HG03103 (cell line): ENCODE data around the gene FLNB.

Source experiments
- ATAC-seq: cut with Tn5 transposase; IDR thresholded peaks from one replicate; pipeline ENCODE4 v1.9.1; 2021; ENCODE audit warnings: low read depth; ENCODE audit not compliant: unreplicated experiment

Gene FLNB, protein sequence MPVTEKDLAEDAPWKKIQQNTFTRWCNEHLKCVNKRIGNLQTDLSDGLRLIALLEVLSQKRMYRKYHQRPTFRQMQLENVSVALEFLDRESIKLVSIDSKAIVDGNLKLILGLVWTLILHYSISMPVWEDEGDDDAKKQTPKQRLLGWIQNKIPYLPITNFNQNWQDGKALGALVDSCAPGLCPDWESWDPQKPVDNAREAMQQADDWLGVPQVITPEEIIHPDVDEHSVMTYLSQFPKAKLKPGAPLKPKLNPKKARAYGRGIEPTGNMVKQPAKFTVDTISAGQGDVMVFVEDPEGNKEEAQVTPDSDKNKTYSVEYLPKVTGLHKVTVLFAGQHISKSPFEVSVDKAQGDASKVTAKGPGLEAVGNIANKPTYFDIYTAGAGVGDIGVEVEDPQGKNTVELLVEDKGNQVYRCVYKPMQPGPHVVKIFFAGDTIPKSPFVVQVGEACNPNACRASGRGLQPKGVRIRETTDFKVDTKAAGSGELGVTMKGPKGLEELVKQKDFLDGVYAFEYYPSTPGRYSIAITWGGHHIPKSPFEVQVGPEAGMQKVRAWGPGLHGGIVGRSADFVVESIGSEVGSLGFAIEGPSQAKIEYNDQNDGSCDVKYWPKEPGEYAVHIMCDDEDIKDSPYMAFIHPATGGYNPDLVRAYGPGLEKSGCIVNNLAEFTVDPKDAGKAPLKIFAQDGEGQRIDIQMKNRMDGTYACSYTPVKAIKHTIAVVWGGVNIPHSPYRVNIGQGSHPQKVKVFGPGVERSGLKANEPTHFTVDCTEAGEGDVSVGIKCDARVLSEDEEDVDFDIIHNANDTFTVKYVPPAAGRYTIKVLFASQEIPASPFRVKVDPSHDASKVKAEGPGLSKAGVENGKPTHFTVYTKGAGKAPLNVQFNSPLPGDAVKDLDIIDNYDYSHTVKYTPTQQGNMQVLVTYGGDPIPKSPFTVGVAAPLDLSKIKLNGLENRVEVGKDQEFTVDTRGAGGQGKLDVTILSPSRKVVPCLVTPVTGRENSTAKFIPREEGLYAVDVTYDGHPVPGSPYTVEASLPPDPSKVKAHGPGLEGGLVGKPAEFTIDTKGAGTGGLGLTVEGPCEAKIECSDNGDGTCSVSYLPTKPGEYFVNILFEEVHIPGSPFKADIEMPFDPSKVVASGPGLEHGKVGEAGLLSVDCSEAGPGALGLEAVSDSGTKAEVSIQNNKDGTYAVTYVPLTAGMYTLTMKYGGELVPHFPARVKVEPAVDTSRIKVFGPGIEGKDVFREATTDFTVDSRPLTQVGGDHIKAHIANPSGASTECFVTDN (N-terminal part only)

DNA sequence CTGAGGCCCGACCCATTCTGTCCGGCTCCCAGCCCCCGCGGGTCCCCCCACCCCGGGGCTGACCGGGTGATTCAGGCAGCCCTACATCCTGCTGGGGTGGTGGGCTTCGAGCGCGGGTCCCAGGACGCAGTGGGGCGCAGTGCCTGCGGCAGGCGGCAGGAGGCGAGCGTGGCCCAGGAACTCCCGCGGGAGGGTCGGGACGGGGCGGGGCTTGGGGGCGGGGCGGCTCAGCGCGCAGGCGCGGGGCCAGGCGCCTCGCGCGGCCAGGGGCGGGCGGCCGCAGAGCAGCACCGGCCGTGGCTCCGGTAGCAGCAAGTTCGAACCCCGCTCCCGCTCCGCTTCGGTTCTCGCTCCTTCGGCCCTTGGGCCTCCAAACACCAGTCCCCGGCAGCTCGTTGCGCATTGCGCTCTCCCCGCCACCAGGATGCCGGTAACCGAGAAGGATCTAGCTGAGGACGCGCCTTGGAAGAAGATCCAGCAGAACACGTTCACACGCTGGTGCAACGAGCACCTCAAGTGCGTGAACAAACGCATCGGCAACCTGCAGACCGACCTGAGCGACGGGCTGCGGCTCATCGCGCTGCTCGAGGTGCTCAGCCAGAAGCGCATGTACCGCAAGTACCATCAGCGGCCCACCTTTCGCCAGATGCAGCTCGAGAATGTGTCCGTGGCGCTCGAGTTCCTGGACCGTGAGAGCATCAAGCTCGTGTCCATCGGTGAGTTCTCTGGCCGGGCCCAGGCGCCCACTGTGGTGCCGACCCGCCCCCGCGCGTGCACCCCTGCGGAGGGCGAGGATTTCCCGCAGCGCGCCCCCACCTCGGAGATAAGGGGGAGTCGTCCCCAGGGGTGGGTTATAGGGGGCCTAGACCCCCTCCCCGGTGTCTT, at the start of gene FLNB:
FLNB (plus strand) TSS at position 282 of the 885 bp plus-strand sequence; CDS start at position 425, 143 bp downstream.
- peak; percentile 62 for ATAC-seq

DNA sequence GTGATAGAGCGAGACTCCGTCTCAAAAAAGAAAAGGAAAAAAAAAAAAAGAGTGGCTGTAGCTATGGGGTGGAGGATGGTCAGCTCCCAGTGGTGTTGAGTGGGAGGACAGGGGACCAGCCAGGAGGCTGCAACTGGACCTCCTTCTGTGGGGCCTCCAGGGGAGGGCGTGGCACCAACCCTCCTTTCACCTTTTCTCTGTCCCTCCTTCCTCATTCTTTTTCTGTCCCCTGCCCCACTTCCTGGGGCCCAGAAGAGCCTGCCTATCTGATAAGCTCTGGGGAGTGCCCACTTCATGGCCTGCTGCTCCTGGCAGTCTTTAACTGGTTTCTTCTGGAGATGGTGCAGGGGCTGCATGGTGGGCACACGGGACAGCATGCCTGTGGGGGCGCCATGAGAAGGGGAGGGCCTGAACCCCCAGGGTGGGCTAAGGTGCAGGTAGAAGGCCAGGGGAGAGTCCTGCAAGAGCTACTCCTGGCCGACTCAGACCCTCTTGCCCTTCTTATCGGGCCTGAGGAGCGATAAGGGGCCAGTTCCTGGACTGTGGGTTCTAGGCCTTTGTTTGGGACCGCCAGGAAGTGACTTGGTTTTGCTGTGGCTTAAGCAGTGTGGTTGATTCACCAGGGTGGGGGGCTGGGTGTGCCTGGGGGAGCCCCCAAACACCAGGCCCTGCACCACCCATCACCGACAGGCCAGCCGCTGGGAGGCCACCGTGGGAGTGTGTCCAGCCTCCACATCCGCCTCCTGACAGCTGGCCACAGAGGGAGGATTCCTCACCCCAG, 49.4 kb upstream of the FLNB start:
- ATAC-seq = no peak

DNA sequence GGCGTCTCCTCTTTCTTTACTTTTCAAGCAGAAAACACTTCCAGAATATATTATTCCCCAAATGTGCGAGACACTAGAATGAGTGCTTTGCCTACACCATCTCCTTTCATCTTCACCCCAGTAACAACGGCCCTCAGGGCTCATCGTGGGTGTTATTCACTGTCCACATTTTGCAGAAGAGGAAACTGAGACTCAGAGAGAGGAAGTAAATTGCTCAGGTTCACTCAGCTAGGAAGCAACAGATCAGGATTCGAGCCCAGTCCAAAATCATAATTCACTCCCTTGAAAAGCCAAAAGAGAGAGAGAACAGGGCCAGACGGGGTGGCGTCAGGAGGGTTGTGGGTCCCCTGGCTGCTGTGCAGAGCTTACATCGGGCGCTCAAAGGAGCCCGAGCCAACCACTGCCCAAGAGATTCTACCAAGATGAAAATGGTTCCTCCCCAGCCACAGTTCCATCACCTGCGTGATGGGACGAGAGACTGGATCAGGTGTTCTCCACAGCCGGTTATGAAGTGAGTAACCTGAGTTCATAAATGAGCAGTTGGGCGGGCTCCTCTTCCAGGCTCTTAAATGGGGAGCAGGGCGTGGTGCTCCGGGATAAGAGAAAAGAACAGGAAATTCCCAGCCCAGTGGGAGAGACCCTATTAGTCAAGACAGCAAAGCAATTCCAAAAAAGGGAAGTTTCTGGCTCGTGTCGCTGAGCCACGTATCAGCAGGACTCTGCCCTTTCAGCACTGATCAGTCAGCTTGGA, 48.6 kb upstream of the FLNB start:
- no peak for ATAC-seq

DNA sequence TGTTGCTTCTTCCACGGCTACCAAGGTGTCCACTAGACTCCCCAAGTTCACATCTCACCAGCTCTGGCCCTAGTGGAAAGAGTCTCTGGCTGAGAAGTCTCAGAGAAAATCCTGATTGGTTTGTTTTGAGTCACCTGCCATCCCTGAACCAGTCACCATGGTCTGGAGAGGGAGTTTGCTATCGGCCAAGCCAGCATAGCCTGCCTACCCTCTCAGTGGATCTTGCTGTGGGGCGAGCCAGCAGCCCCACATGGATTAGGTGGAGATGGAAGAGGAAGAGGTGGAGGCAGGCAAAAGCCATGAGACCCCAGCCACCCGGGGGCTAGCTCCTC, 48.1 kb upstream of the FLNB start:
- no peak for ATAC-seq

DNA sequence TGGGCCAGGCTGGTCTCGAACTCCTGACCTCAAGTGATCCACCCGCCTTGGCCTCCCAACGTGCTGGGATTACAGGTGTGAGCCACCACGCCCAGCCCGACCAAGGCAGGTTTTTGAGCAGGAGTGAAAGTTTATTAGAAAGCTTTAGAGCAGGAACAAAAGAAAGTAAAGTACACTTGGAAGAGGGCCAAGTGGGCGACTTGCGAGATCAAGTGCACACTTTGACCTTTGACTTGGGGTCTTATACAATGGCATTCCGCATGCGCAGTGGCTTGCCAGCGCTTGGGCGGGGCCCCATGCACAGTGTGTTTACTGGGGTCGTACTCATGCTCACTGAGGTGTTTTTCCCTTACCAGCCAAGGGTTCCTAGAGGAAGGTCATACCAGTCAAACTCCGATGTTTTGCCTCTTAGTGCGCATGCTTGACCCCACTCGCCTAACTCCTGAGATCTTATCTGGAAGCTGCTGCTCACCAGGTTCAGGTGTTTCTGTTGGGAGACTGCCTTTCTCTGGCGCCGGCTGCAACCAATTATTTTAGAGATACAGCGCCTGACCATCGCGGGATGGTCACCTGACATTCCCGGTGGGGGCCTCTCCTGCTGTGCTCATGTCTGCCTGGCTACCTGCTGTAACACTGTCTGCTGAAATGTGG, 46.9 kb upstream of the FLNB start:
- ATAC-seq = no peak

DNA sequence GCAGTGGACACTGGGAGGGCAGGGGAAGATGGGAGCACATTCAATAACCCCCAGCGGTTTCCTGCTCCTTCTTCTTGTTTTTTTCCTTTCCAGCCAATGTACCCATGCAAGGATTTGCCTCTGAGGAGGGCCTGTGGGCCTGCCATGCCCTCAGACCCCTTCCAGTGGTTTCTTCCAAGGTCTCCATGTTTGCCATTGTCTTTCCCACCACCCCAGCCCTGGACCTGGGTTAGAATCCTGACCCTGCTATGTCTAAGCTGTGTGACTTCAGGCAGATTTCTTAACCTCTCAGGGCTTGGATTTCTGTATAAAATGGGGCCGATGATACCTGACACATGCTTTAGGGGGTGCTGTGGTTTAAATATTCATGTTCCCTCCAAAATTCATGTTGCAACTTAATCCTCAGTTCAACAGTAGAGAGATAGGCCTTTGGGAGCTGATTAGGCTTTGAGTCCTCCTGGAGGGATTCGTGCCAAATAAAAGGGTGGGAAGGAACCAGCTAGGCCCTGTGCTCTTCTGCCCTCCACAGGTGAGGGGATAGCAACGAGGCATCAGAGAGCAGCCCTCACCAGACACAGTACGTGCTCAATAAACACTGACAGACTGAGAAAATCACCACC, 46.3 kb upstream of the FLNB start:
- no peak for ATAC-seq

DNA sequence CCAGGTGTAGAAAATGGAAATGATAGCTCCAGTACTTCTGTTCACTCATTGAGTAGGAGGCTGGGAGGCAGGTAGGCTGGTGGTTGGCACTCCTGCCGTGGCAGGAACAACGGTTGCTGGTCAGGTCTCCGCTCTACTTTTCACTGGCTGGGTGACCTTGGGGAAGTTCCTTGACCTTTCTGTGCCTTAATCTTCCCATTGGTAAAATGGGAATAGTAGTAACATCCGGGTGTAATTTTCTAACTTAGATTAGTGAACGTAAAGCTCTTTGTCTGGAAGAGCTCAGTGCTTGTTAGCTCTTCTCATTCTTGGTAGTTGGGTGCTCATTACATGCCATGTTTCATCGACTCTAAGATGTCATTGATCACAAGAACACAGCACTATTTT, 45.8 kb upstream of the FLNB start:
- no peak for ATAC-seq

DNA sequence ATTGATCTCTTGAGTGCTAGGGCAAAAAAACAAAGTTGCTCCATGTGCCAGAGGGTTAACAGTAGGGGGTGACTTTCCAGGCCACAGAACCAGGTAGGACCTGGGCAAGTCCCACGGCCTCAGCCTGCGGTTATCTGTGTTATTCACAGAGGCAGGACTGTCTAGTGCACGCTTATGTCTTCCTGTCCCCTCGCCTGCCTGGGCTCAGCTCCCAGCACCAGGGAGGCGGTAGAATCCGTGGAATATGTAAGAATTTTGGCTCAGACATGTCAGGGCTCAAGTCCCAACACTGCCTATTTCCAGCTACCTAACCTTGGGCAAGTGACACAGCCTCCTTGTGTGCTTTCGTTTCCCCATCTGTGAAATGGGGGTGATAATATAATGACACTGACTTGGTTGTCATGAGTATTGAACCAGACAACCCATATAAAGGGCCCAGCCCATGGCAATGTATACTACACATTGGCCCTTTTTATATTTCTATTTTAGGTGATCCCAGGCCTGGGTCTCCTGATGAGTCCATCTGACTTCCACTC, 44.3 kb upstream of the FLNB start:
- no peak for ATAC-seq

DNA sequence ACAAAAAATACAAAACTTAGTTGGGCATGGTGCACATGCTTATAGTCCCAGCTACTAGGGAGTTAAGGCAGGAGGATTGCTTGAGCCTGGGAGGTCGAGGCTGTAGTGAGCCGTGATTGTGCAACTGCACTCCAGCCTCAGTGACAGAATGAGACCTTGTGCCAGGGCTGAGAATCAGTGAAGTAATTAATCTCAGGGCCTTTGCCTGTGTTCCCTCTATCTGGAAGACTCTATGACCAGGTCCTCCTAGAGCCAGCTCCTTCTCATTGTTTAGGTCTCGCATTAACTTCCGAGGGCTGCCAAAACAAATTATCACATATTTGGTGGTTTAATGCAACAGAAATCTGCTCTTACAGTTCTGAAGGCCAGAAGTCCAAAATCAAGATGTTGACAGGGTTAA, 41.4 kb upstream of the FLNB start:
- ATAC-seq = no peak

DNA sequence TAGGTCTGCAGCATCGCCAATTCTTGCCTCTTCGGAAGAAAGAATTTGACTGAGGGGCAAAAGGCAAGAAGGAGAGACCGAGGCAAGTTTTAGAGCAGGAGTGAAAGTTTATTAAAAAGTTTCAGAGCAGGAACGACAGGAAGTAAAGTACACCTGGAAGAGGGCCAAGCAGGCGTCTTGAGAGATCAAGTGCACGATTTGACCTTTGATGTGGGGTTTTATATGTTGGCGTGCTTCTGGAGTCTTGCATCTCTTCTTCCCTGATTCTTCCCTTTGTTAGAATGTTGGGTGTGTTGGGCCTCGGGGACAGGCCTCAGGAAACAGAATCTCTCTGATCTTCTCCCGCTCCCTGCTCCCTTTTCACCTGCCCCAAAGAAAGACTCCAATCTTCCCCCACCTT, 40.6 kb upstream of the FLNB start:
- no peak for ATAC-seq

DNA sequence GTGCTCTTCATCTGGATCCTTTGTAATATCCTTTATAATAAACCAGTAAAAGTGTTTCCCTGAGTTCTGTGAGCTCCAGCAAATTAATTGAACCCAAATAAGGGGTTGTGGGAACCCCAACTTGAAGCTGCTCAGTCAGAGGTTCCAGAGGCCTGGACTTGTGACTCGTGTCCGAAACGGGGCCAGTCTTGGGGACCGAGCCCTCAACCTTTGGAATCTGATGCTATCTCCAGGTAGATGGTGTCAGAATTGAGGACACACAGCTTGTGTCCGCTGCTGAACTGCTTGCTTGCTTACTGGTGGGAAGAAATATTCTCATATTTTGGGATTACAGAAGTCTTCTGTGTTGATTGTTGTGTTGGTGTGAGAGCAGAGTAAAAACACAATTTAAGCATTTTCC, 39.7 kb upstream of the FLNB start:
- no peak for ATAC-seq

DNA sequence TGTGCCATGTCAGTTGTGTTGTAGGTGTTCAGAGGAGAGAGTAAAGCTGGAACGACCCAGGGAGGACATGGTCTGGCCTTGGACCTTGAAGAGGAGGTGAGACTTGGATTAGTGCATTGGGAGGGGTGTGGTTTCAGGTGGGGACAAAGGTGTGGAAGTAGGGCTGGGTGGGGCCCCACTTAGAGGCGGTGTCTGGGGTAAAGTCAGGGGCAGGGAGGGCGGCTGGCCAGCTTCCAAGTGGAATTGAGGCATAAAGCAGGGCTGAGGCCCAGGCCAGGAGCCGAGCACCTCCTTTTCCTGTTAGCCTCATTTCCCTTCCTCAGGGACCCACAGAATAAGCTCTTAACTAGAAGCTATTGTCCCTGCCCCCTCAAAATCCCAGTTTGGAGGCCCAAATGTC, 36.2 kb upstream of the FLNB start:
- no peak for ATAC-seq

DNA sequence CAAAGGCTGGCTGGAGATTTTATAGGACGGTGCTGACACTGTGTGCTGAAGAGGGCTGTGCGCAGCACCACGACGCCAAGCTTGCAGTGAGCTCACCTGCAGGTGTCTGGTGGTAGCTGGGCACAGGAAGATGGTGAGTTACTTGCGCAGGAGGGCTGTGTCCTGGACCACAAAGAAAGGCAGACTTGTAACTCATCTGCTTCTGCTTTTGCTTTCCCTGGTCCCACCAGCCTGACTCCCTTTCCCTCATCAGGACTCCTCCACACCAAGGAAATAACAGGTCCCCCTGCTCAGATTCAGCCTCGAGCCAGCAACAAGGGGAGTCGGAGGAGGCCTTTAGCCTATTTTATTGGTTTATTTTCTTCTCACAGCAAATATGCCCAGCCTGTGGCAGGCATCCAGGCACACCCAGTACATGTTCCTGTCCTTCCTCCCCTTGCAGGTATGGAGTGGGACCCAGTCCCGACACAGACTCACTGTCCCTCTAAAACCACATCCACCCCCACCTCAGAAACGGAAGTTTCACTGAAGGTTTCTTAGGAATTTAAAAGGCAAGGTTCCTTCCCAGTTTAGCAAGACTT, 35.6 kb upstream of the FLNB start:
- no peak for ATAC-seq

DNA sequence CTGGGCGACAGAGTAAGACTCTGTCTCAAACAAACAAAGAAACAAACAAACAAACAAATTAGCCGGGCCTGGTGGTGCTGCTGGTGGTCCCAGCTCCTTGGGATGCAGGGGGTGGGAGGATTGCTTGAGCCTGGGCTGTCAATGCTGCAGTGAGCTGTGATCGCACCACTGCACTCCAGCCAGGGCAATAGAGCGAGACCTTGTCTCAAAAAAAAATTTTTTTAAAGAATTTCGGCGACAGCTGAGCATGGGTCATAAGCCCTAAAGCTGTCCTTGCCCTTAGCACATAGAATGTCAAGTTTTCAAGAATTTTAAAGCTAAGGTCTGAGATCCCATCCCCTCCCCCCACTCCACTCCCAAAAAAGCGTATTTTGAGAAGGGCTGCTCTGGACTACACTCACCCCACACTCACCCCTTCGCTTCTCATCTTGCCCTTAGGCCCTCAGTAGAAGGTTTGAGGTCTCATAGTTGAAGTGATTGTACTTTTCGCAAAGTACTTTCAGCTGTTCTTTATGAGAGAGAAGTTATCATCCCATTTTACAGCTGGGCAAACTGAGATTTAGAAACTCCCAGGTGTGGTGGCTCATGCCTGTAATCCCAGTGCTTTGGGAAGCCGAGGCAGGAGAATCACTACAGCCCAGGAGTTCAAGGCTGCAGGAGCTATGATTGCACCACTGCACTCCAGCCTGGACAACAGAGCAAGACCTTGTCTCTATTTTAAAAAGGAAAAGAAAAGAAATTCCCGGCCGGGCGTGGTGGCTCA, 34.3 kb upstream of the FLNB start:
- no peak for ATAC-seq

DNA sequence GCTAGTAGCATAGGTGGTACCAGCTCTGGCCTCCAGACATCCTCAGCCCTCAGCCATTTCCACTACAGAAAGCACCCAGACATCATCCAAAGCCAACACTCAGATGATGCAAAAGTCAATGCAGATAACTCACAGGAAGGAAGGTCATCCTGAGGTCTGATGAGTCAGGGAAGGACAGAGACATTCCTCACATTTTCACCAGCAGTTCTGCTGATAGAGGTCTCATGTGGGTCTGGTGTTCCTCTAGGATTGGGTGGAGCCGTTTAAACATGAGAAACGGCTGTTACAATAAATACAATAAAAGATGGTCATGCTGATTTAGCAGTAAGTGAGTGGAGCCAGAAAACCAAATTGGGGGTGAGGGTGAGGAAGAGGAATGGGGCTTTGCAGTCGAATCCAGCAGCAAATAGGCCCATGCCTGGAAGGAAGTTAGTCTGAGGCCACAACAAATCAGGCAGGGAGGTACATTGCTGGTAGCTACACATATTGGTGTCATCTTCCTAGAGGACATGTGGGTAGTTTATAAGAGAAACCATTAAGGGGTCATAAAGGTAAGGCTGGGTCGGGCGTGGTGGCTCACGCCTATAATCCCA, 33.3 kb upstream of the FLNB start:
- ATAC-seq = no peak

DNA sequence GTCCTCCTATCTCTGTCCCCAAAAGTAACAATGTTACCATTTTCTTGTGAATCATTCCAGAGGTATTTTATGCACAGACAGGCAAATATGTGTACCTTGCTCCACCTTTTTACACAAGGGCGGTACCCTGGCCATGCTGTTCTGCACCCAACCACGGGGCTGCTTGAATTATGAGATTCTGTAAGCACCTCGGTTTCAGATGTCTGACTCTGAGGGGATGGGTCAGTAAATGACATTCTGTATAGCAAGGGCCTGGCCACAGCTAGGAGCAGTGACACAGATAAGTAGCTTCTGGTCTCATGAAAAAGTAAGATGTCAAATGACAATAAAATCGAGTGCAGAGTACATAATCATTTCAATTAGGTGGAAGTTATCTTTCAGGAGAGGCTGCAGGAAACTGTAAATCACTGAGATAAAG, 30.4 kb upstream of the FLNB start:
- ATAC-seq = peak; percentile 60
